ENCODE results near the gene TMEM267.
A peak's percentile ranks its signal among the peaks of the same experiment; 100 is the strongest.

TMEM267 gene

GRCh38 chr5:43400082-43400481, 83.6 kb downstream of the TMEM267 start:
- no peak overlapping the region for H3K27ac ChIP-seq
- TF ChIP-seq ZFX (IDR thresholded peaks at IDR 0.05; ENCODE audit: borderline replicate concordance) = no peak
- TF ChIP-seq CTCF (IDR thresholded peaks at IDR 0.05) = no peak

GRCh38 chr5:43396762-43397304, 86.8 kb downstream of the TMEM267 start:
- TF ChIP-seq ZFX (IDR thresholded peaks at IDR 0.05; ENCODE audit: borderline replicate concordance) (no peak), CTCF (IDR thresholded peaks at IDR 0.05) (no peak)
- peak overlapping the region; percentile 38 for H3K27ac ChIP-seq

All from 22Rv1 (cell line).